ENCODE results near the gene SDHAF4. TPM values are rescaled to one million over a fixed set of nuclear protein-coding genes. Genes with fewer than 3 reads are reported as not detected.

Gene SDHAF4
- total and polyA plus RNA-seq, 10 of the 15 experiments (the other 5 are each of a cell fraction or from before 2014, with no cell fraction given): 8.4 to 20.4 (median 15.6) TPM

- no peak overlapping the region for H3K27ac ChIP-seq (ENCODE audit: control insufficient read depth, insufficient read depth)
- no peak overlapping the region for H3K4me2 ChIP-seq (ENCODE audit: control insufficient read depth, insufficient read depth)
- H3K27me3 ChIP-seq (replicated peaks in 1 of 2; ENCODE audit: control insufficient read depth in 2 of 2, insufficient read depth in 2 of 2, low read length in 1 of 2): no peaks in the 10 kb centered on the region
- no peaks in the 10 kb centered on the region for H3K36me3 ChIP-seq (ENCODE audit: control insufficient read depth in 2 of 2, insufficient read depth in 2 of 2, low read length in 1 of 2)
- H3K79me2 ChIP-seq (ENCODE audit: control insufficient read depth, insufficient read depth, low read length): no peaks in the 10 kb centered on the region
- DNase-seq (ENCODE audit: low read depth, low spot score): no peak
- no peak for ATAC-seq
- H2AFZ ChIP-seq (ENCODE audit: control insufficient read depth, low read depth, low read length): no peak overlapping the region
- H4K20me1 ChIP-seq (ENCODE audit: control insufficient read depth, insufficient read depth): no peaks in the 10 kb centered on the region
- no peaks in the 10 kb centered on the region; the same call in 2 of the 3 replicates for H3K9me3 ChIP-seq (replicated peaks; ENCODE audit: control insufficient read depth, insufficient read depth, low read length)
- no peak overlapping the region for H3K9ac ChIP-seq (ENCODE audit: control insufficient read depth, insufficient read depth, low read length)
- WGBS (ENCODE audit: insufficient coverage, insufficient replicate concordance, low lambda C conversion rate, missing lambda C conversion rate): 77% methylated on average over 6 of the region's 6 CpGs
- SMC1A ChIA-PET (ENCODE audit: uncharacterized antibody, unreplicated experiment): interaction anchor here (1.2 to 1.5 kb wide), 2 partner anchors 11 to 84 kb away, joined by 3 to 4 read pairs; no protein-coding TSS in a partner anchor
- no peak overlapping the region for H3K4me3 ChIP-seq
- no peak for TF ChIP-seq ZBTB40 (IDR thresholded peaks at IDR 0.05; ENCODE audit: borderline replicate concordance)
- TF ChIP-seq TBL1XR1 (IDR thresholded peaks at IDR 0.05; ENCODE audit: low read depth, low read length): no peak
- no peak for TF ChIP-seq POLR2AphosphoS5 (IDR thresholded peaks at IDR 0.05; ENCODE audit: low read length)
- TF ChIP-seq, protein P1, sequence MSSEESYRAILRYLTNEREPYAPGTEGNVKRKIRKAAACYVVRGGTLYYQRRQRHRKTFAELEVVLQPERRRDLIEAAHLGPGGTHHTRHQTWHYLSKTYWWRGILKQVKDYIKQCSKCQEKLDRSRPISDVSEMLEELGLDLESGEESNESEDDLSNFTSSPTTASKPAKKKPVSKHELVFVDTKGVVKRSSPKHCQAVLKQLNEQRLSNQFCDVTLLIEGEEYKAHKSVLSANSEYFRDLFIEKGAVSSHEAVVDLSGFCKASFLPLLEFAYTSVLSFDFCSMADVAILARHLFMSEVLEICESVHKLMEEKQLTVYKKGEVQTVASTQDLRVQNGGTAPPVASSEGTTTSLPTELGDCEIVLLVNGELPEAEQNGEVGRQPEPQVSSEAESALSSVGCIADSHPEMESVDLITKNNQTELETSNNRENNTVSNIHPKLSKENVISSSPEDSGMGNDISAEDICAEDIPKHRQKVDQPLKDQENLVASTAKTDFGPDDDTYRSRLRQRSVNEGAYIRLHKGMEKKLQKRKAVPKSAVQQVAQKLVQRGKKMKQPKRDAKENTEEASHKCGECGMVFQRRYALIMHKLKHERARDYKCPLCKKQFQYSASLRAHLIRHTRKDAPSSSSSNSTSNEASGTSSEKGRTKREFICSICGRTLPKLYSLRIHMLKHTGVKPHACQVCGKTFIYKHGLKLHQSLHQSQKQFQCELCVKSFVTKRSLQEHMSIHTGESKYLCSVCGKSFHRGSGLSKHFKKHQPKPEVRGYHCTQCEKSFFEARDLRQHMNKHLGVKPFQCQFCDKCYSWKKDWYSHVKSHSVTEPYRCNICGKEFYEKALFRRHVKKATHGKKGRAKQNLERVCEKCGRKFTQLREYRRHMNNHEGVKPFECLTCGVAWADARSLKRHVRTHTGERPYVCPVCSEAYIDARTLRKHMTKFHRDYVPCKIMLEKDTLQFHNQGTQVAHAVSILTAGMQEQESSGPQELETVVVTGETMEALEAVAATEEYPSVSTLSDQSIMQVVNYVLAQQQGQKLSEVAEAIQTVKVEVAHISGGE (CRISPR knock-in tag; IDR thresholded peaks at IDR 0.05): no peak
- no peak for TF ChIP-seq HSF1 (IDR thresholded peaks at IDR 0.05; ENCODE audit: low read depth, low read length)
- no peak for TF ChIP-seq MEF2B (IDR thresholded peaks at IDR 0.05; ENCODE audit: partially characterized antibody, poor library complexity, severe bottlenecking)
- TF ChIP-seq ZNF217 (IDR thresholded peaks at IDR 0.05): no peak
- TF ChIP-seq MXI1 (IDR thresholded peaks at IDR 0.05; ENCODE audit: low read depth, low read length): no peak
- no peak for TF ChIP-seq NFYB (IDR thresholded peaks at IDR 0.05; ENCODE audit: insufficient read depth, low read depth, low read length)
- no peak for TF ChIP-seq NKRF (conservative IDR thresholded peaks at IDR 0.05)
- no peak for FAIRE-seq
- in situ Hi-C loops (cut with MboI): no loop called here
- H3K4me1 ChIP-seq (ENCODE audit: control insufficient read depth, insufficient read depth, low read length): no peaks in the 10 kb centered on the region
- POLR2A ChIA-PET: no interaction called here
- RAD21 ChIA-PET (ENCODE audit: unreplicated experiment): interaction anchor here (1.0 to 1.1 kb wide), 2 partner anchors 80 to 84 kb away, joined by 3 read pairs; no protein-coding TSS in a partner anchor
- CTCF ChIA-PET: interaction anchor here (0.9 to 2.3 kb wide), 2 partner anchors 11 to 84 kb away, joined by 4 to 10 read pairs; no protein-coding TSS in a partner anchor
- intact Hi-C loops (cut with micrococcal nuclease; ENCODE audit: unreplicated experiment): no loop called here
- no TSS peak for BruUV-seq (replicated peaks)
These were observed 37.5 kb downstream of the SDHAF4 start for GRCh38 chr6:70604254-70604653.
